Measurements from ENCODE around the gene SMYD3. TPM values are rescaled to one million over a fixed set of nuclear protein-coding genes. Genes with fewer than 3 reads are reported as not detected.
A peak's percentile ranks its signal among the peaks of the same experiment; 100 is the strongest.

Gene SMYD3
- total and polyA plus RNA-seq, 9 of the 15 experiments (the other 6 are each of a cell fraction or from before 2014, with no cell fraction given), result 128 to 440 (median 197) TPM

- peak; percentile 31; the same call in 1 of the 2 replicates for TF ChIP-seq ATF4 (CRISPR knock-in tag; IDR thresholded peaks at IDR 0.05)
- TF ChIP-seq HMBOX1 (IDR thresholded peaks at IDR 0.05), result 0 out of 2 replicates have a peak, but pooled peaks have one; percentile 39
- no peak for TF ChIP-seq NR3C1 (CRISPR knock-in tag; IDR thresholded peaks at IDR 0.05)
- no peak for TF ChIP-seq ZNF140 (CRISPR knock-in tag; IDR thresholded peaks at IDR 0.05)
- TF ChIP-seq RNF219 (CRISPR knock-in tag; IDR thresholded peaks at IDR 0.05), result 0 out of 2 replicates have a peak, but pooled peaks have one; percentile 36
- TF ChIP-seq SRSF1 (IDR thresholded peaks at IDR 0.05; ENCODE audit: low read depth, low read length), result no peak
- no peak for TF ChIP-seq ZNF274 (IDR thresholded peaks at IDR 0.05; ENCODE audit: borderline replicate concordance, low read depth, low read length)
- TF ChIP-seq TBL1XR1 (IDR thresholded peaks at IDR 0.05; ENCODE audit: low read length in 2 of 2), result no peak
- TF ChIP-seq GTF2A2 (tag; IDR thresholded peaks at IDR 0.05), result peak; percentile 70; the same call in 1 of the 2 replicates
- no peak for TF ChIP-seq PCBP2 (IDR thresholded peaks at IDR 0.05; ENCODE audit: low read depth, low read length, poor library complexity, severe bottlenecking)
- no peak for TF ChIP-seq ATF3 (IDR thresholded peaks at IDR 0.05)
- TF ChIP-seq ATF3 (CRISPR knock-in tag; conservative IDR thresholded peaks at IDR 0.05), result no peak
- peak; percentile 72; the same call in 1 of the 2 replicates for TF ChIP-seq ZNF197 (CRISPR knock-in tag; IDR thresholded peaks at IDR 0.05; ENCODE audit: low read depth)
- TF ChIP-seq RREB1 (CRISPR knock-in tag; IDR thresholded peaks at IDR 0.05), result no peak
- TF ChIP-seq ZFX (CRISPR knock-in tag; IDR thresholded peaks at IDR 0.05), result peak; percentile 76
Observed at GRCh38 chr1:246169486-246169885, 337.6 kb downstream of the SMYD3 start (continued).

Data from K562 (cell line).